HL-60 (cell line): ENCODE results near the gene TREM2.

Source experiments
- CTCF ChIP-seq: IDR thresholded peaks from one replicate; pipeline ENCODE4 v1.5.1; 2011; ENCODE audit warnings: low read length, control low read depth, inconsistent platforms; ENCODE audit not compliant: insufficient read depth
- GABPA ChIP-seq: IDR thresholded peaks from 2 replicates; pipeline ENCODE4 v1.6.1; 2012; ENCODE audit warnings: low read depth
- POLR2AphosphoS5 ChIP-seq: IDR thresholded peaks from 2 replicates; pipeline ENCODE4 v1.6.1; 2012; ENCODE audit warnings: low read depth
- REST ChIP-seq: IDR thresholded peaks from 2 replicates; pipeline ENCODE4 v1.6.1; 2012; ENCODE audit warnings: low read depth; ENCODE audit not compliant: insufficient replicate concordance
- SPI1 ChIP-seq: IDR thresholded peaks from 2 replicates; pipeline ENCODE4 v1.6.1; 2012; ENCODE audit warnings: low read depth, mild to moderate bottlenecking, borderline replicate concordance

GRCh38 chr6:41193884-41194283 lies 31.0 kb upstream of the TREM2 start:
- TF ChIP-seq CTCF (no peak), SPI1 (no peak), POLR2AphosphoS5 (no peak), GABPA (no peak), REST (no peak)
